ENCODE results near the gene CCRL2.

GRCh38 chr3:46395766-46396530 lies 11.1 kb upstream of the CCRL2 start:
- TF ChIP-seq CTCF (IDR thresholded peaks at IDR 0.05) (no peak), POLR2A (IDR thresholded peaks at IDR 0.05) (no peak)

All from thyroid gland (tissue), 4 donors.